ENCODE results near the gene ATP6V1F. TPM values are rescaled to one million over a fixed set of nuclear protein-coding genes. Genes with fewer than 3 reads are reported as not detected.

Gene ATP6V1F
- total RNA-seq, 2 donors from 2014 or later: 122 to 157 TPM

DNA sequence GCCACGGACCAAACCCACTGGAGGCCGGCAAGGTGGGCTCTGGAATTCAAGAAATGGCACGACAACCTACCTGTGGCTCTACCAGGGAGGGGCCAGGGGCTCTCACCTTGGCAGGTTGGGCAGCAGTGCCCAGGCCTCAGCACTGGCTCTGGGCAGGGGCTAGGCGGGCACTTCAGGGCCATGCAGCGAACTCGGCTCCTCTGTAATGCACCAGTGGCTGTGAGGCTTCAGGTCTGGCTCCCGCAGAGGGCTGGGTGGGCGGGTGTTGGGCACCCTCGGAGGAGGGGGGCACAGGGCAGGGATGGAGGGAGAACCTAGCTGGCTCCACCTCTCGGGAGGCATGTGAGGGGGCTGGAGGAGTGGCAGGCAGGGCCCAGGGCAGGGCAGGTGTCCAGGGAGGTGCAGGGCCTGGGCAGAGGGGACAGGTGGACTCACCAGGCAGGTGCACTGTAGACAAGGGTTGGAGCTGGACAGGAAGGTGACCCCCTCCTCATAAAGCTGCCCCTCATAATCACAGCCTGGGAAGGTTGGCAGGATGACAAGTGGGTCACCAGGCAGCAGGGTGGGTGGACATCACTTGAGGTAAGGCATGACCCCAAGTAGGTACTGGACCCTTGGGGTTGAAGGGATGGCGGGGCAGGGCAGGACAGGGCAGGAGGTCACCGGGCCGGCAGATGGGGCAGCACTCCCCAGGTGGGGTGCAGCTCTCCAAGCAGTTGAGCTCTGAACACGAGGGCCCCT, 41.1 kb downstream of the ATP6V1F start:
- Mint-ChIP-seq H3K4me1 (no peaks in the 10 kb centered on the region), H3K27ac (no peak overlapping the region), H3K27me3 (ENCODE audit: insufficient read depth) (no peaks in the 10 kb centered on the region), H3K9me3 (peaks cover 16% of the 10 kb centered on the region), H3K4me3 (no peak overlapping the region), H3K36me3 (ENCODE audit: low read depth) (peaks cover 54% of the 10 kb centered on the region)
- Histone ChIP-seq H3K27me3 (ENCODE audit: control insufficient read depth, insufficient read depth, low read length, poor library complexity, severe bottlenecking) (no peaks in the 10 kb centered on the region), H3K4me3 (ENCODE audit: low read length) (no peak overlapping the region), H3K9ac (ENCODE audit: extremely low read depth, low read length, poor library complexity, severe bottlenecking) (no peak overlapping the region), H3K27ac (ENCODE audit: low read depth, low read length) (no peak overlapping the region), H3K9me3 (ENCODE audit: control insufficient read depth, low read length) (peaks cover 20% of the 10 kb centered on the region), H3K36me3 (ENCODE audit: control insufficient read depth, insufficient read depth, low read length) (peaks cover 32% of the 10 kb centered on the region), H3K4me1 (ENCODE audit: control insufficient read depth, insufficient read depth, low read length) (no peaks in the 10 kb centered on the region)
- DNase-seq: no peak
- TF ChIP-seq, protein P1, sequence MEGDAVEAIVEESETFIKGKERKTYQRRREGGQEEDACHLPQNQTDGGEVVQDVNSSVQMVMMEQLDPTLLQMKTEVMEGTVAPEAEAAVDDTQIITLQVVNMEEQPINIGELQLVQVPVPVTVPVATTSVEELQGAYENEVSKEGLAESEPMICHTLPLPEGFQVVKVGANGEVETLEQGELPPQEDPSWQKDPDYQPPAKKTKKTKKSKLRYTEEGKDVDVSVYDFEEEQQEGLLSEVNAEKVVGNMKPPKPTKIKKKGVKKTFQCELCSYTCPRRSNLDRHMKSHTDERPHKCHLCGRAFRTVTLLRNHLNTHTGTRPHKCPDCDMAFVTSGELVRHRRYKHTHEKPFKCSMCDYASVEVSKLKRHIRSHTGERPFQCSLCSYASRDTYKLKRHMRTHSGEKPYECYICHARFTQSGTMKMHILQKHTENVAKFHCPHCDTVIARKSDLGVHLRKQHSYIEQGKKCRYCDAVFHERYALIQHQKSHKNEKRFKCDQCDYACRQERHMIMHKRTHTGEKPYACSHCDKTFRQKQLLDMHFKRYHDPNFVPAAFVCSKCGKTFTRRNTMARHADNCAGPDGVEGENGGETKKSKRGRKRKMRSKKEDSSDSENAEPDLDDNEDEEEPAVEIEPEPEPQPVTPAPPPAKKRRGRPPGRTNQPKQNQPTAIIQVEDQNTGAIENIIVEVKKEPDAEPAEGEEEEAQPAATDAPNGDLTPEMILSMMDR (conservative IDR thresholded peaks at IDR 0.05): no peak
- 88 to 89% methylated on average over 7 to 14 of the region's 14 CpGs for WGBS, 2 experiments (ENCODE audit: insufficient coverage in 1 of 2, insufficient read length in 1 of 2)

DNA sequence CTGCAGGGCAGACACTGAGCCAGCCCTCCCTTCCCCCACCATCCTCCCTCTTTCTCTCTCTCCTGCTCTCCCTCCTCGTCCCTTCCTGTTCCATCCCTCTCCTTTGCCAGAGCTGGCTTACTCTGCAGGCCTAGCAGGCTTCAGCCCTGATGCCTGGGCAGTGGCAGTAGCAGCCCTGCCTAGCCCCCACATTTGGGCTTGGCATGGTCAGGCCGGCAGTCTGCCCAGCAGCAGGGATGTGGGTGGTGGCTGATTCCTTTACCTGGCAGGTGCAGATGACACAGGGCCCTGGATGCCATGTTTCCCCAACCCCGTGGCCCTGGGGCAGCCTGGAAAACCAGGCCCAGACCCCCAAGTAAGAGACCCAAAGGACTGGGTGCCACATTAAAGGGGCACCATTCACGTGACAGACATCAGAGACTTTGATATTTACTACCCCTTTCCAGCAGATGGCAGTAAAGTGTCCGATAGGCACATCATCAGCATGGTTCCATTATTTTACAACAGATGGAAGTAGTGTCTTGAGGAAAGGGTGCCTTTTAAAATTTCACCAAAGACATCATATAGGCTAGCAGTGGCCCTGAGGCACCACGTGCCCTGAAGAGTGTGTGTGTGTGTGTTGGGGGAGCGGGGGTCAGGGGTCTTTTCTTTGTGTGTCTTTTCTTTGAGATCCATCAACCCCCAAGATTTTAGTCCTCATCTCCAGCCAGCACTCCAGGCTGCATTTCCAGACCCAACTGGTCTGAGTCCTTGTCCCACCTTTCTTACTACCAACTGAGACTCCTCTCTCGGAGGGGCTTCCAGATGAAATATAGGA, 41.9 kb downstream of the ATP6V1F start:
- Mint-ChIP-seq H3K9me3 (peaks cover 11% of the 10 kb centered on the region), H3K27me3 (ENCODE audit: insufficient read depth) (peaks cover 5% of the 10 kb centered on the region), H3K36me3 (ENCODE audit: low read depth) (peaks cover 49% of the 10 kb centered on the region), H3K27ac (peak overlapping the region; percentile 17), H3K4me3 (no peak overlapping the region), H3K4me1 (peaks cover 5% of the 10 kb centered on the region)
- no peak overlapping the region for H3K9ac ChIP-seq (ENCODE audit: extremely low read depth, low read length, poor library complexity, severe bottlenecking)
- peak; percentile 60 for DNase-seq
- 58 to 71% methylated on average over 2 to 6 of the region's 8 CpGs for WGBS, 2 experiments (ENCODE audit: insufficient coverage in 1 of 2, insufficient read length in 1 of 2)
- peaks cover 27% of the 10 kb centered on the region for H3K36me3 ChIP-seq (ENCODE audit: control insufficient read depth, insufficient read depth, low read length)
- peaks cover 12% of the 10 kb centered on the region for H3K9me3 ChIP-seq (ENCODE audit: control insufficient read depth, low read length)
- no peaks in the 10 kb centered on the region for H3K27me3 ChIP-seq (ENCODE audit: control insufficient read depth, insufficient read depth, low read length, poor library complexity, severe bottlenecking)
- no peak overlapping the region for H3K27ac ChIP-seq (ENCODE audit: low read depth, low read length)
- TF ChIP-seq, protein P1 (conservative IDR thresholded peaks at IDR 0.05): peak; percentile 77
- no peaks in the 10 kb centered on the region for H3K4me1 ChIP-seq (ENCODE audit: control insufficient read depth, insufficient read depth, low read length)
- H3K4me3 ChIP-seq (ENCODE audit: low read length): no peak overlapping the region

DNA sequence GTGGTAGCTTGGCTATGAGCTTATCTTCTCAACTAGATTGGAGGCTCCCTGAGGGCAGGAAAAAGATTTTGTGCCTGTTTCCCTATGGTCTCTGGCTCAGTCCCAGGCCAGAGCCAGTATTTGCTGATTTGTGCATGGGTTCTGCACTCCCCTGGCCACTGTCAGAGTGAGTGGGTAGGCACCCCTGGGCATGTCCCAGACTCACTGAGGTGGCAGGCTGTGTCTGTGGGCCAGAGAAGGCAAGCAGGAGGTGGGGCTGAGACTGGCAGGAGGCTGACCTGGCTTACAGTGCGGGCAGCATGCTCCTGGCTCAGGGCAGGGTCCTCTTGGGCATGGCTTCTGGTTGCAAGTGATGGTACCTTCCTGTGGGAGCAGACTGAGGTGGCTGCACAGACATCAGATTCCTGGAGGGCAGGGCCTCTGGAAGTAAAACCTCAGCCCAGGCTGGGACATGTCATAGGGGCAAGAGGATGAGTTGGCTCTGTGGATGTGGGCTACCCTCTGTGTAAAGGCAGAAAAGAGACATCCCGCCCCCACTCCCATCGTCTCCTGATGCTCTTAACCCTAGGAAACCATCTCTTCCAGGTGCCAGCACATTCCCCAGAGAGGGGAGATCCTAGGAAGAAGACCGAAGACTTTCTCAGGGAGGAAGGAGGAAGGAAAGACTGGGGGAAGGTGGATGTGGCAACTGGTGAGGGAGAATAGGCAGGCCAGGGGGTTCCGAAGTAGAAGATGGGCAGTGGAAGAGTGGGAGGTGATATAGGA, 43.5 kb downstream of the ATP6V1F start:
- Mint-ChIP-seq H3K9me3 (no peaks in the 10 kb centered on the region), H3K27me3 (ENCODE audit: insufficient read depth) (peaks cover 7% of the 10 kb centered on the region), H3K36me3 (ENCODE audit: low read depth) (peaks cover 34% of the 10 kb centered on the region), H3K4me3 (no peak overlapping the region), H3K4me1 (peaks cover 12% of the 10 kb centered on the region), H3K27ac (no peak overlapping the region)
- Histone ChIP-seq H3K27ac (ENCODE audit: low read depth, low read length) (no peak overlapping the region), H3K9me3 (ENCODE audit: control insufficient read depth, low read length) (no peaks in the 10 kb centered on the region), H3K4me1 (ENCODE audit: control insufficient read depth, insufficient read depth, low read length) (no peaks in the 10 kb centered on the region), H3K36me3 (ENCODE audit: control insufficient read depth, insufficient read depth, low read length) (peaks cover 18% of the 10 kb centered on the region), H3K9ac (ENCODE audit: extremely low read depth, low read length, poor library complexity, severe bottlenecking) (no peak overlapping the region), H3K27me3 (ENCODE audit: control insufficient read depth, insufficient read depth, low read length, poor library complexity, severe bottlenecking) (no peaks in the 10 kb centered on the region), H3K4me3 (ENCODE audit: low read length) (no peak overlapping the region)
- DNase-seq: no peak
- WGBS, 2 experiments (ENCODE audit: insufficient coverage in 1 of 2, insufficient read length in 1 of 2): 88 to 91% methylated on average over 2 to 5 of the region's 5 CpGs
- TF ChIP-seq, protein P1 (conservative IDR thresholded peaks at IDR 0.05): no peak
